OCI-LY1 (cell line): Measurements from ENCODE around the gene CDH23.

ENCODE experiments used
- EZH2 ChIP-seq: fragments of 200-600 bp; sonication (generic), shearing (Covaris generic); IDR thresholded peaks from 2 replicates; pipeline ENCODE4 v1.8.0; 2017; ENCODE audit warnings: borderline replicate concordance, mixed run types, mild to moderate bottlenecking, antibody characterized with exemption, low read length, moderate library complexity, mixed read lengths
- TF ChIP-seq, protein P1 (sequence below): fragments of 200-600 bp; sonication (generic), shearing (Covaris generic); IDR thresholded peaks from 2 replicates; pipeline ENCODE4 v1.5.1; 2017; ENCODE audit warnings: mild to moderate bottlenecking, antibody characterized with exemption, low read length, moderate library complexity, mixed read lengths

GRCh38 chr10:71382028-71382427 is 14.7 kb upstream of the CDH23 start:
- TF ChIP-seq, protein P1, sequence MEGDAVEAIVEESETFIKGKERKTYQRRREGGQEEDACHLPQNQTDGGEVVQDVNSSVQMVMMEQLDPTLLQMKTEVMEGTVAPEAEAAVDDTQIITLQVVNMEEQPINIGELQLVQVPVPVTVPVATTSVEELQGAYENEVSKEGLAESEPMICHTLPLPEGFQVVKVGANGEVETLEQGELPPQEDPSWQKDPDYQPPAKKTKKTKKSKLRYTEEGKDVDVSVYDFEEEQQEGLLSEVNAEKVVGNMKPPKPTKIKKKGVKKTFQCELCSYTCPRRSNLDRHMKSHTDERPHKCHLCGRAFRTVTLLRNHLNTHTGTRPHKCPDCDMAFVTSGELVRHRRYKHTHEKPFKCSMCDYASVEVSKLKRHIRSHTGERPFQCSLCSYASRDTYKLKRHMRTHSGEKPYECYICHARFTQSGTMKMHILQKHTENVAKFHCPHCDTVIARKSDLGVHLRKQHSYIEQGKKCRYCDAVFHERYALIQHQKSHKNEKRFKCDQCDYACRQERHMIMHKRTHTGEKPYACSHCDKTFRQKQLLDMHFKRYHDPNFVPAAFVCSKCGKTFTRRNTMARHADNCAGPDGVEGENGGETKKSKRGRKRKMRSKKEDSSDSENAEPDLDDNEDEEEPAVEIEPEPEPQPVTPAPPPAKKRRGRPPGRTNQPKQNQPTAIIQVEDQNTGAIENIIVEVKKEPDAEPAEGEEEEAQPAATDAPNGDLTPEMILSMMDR, result no peak
- TF ChIP-seq EZH2, result no peak
